ENCODE results near the gene DEAF1.

The DEAF1 gene

GRCh38 chr11:637333-637592 lies 57.8 kb downstream of the DEAF1 start:
- no peak for DNase-seq
- ATAC-seq (replicated peaks): peak; percentile 13
- Mint-ChIP-seq H3K27me3 (peaks cover 13 to 38% of the 10 kb centered on the region in 2 donors), H3K4me3 (peak overlapping the region; percentile 57 to 58), H3K4me1 (ENCODE audit: low read depth in 2 of 2) (peaks cover 11 to 15% of the 10 kb centered on the region in 2 donors), H3K9me3 (no peaks in the 10 kb centered on the region), H3K36me3 (ENCODE audit: insufficient read depth) (no peaks in the 10 kb centered on the region), H3K27ac (no peak overlapping the region)

DNA sequence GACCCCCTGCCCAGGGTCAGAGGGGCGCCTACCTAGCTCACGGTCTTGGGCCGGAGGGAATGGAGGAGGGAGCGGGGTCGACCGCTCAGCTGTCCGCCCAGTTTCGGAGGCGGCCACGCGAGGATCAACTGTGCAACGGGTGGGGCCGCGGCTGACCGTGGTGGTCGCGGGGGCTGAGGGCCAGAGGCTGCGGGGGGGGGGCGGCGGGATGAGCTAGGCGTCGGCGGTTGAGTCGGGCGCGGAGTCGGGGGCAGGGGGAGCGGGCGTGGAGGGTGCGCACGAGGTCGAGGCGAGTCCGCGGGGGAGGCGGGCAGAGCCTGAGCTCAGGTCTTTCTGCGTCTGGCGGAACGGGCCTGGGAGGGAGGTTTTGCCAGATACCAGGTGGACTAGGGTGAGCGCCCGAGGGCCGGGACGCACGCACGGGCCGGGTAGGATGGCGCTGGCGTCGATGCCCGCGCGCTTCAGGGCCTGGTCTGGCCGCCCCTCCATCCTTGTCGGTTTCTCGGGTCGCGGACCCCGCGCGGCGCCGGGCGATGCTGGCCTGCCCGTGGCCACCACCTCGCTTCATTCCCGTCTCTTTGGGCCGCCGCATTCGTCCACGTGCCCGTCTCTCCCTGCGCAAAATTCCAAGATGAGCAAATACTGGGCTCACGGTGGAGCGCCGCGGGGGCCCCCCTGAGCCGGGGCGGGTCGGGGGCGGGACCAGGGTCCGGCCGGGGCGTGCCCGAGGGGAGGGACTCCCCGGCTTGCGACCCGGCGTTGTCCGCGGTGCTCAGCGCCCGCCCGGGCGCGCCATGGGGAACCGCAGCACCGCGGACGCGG lies 58.3 kb downstream of the DEAF1 start, which contains the start of gene DRD4:
Gene DRD4, plus strand, starts transcription at position 759 of the 822 bp plus-strand sequence. Its CDS starts 36 bp downstream, at position 795.
- DNase-seq (no peak), ATAC-seq (replicated peaks) (peak; percentile 30)
- peaks cover 11 to 15% of the 10 kb centered on the region in 2 donors for H3K4me1 Mint-ChIP-seq (ENCODE audit: low read depth in 2 of 2)
- H3K4me3 Mint-ChIP-seq: peak within 1 kb of the TSS; percentile 57 to 58
- H3K9me3 Mint-ChIP-seq: no peaks in the 10 kb centered on the region
- no peak within 1 kb of the TSS for H3K27ac Mint-ChIP-seq
- no peaks in the 10 kb centered on the region for H3K36me3 Mint-ChIP-seq (ENCODE audit: insufficient read depth)
- H3K27me3 Mint-ChIP-seq: peaks cover 13 to 38% of the 10 kb centered on the region in 2 donors

- no peak for ATAC-seq (replicated peaks)
- Mint-ChIP-seq H3K4me1 (ENCODE audit: low read depth in 2 of 2) (peaks cover 11 to 15% of the 10 kb centered on the region in 2 donors), H3K9me3 (no peaks in the 10 kb centered on the region), H3K27me3 (peaks cover 13 to 38% of the 10 kb centered on the region in 2 donors), H3K4me3 (peak overlapping the region in 1 of 2 donors; percentile 4), H3K27ac (no peak overlapping the region), H3K36me3 (ENCODE audit: insufficient read depth) (no peaks in the 10 kb centered on the region)
- DNase-seq: no peak
Observed at GRCh38 chr11:635945-636510, 59.0 kb downstream of the DEAF1 start.

GRCh38 chr11:630871-631270 lies 64.2 kb downstream of the DEAF1 start:
- H3K4me1 Mint-ChIP-seq (ENCODE audit: low read depth in 2 of 2): peaks cover 18 to 20% of the 10 kb centered on the region in 2 donors
- ATAC-seq (replicated peaks) (no peak), DNase-seq (no peak)
- no peak overlapping the region for H3K4me3 Mint-ChIP-seq
- peaks cover 22% of the 10 kb centered on the region for H3K36me3 Mint-ChIP-seq (ENCODE audit: insufficient read depth)
- H3K27me3 Mint-ChIP-seq: peaks cover 12 to 19% of the 10 kb centered on the region in 2 donors
- no peak overlapping the region for H3K27ac Mint-ChIP-seq
- H3K9me3 Mint-ChIP-seq: no peaks in the 10 kb centered on the region

DNA sequence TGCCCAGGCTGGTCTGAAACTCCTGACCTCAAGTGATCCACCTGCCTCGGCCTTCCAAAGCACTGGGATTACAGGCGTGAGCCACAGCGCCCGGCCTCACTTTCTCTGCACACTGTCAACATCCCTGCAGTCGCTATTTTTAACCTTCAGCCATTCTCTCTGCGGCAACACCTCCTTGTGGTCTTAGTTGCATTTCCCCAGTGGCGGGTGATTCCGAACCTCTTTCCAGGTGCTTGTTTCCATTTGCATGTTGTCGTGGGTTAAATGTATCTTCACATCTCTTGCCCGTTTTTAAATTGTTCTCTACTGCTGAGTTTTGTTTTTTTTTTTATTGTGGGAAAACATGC lies 65.8 kb downstream of the DEAF1 start:
- H3K27ac Mint-ChIP-seq: peak overlapping the region; percentile 74
- H3K4me3 Mint-ChIP-seq: peak overlapping the region; percentile 65 to 67
- peaks cover 29% of the 10 kb centered on the region for H3K36me3 Mint-ChIP-seq (ENCODE audit: insufficient read depth)
- H3K27me3 Mint-ChIP-seq: peaks cover 12 to 26% of the 10 kb centered on the region in 2 donors
- peaks cover 18 to 20% of the 10 kb centered on the region in 2 donors for H3K4me1 Mint-ChIP-seq (ENCODE audit: low read depth in 2 of 2)
- no peaks in the 10 kb centered on the region for H3K9me3 Mint-ChIP-seq
- DNase-seq: no peak
- peak; percentile 28 for ATAC-seq (replicated peaks)

GRCh38 chr11:628056-628455 lies 67.0 kb downstream of the DEAF1 start:
- Mint-ChIP-seq H3K36me3 (ENCODE audit: insufficient read depth) (peaks cover 32% of the 10 kb centered on the region), H3K4me1 (ENCODE audit: low read depth in 2 of 2) (peaks cover 20 to 21% of the 10 kb centered on the region in 2 donors), H3K9me3 (no peaks in the 10 kb centered on the region), H3K4me3 (peak overlapping the region; percentile 65 to 67), H3K27ac (peak overlapping the region; percentile 74), H3K27me3 (peaks cover 18 to 36% of the 10 kb centered on the region in 2 donors)
- DNase-seq (no peak), ATAC-seq (replicated peaks) (no peak)

GRCh38 chr11:627308-627576 lies 67.8 kb downstream of the DEAF1 start:
- no peak for DNase-seq
- peaks cover 20 to 21% of the 10 kb centered on the region in 2 donors for H3K4me1 Mint-ChIP-seq (ENCODE audit: low read depth in 2 of 2)
- no peaks in the 10 kb centered on the region for H3K9me3 Mint-ChIP-seq
- no peak for ATAC-seq (replicated peaks)
- peaks cover 19 to 38% of the 10 kb centered on the region in 2 donors for H3K27me3 Mint-ChIP-seq
- no peak overlapping the region for H3K27ac Mint-ChIP-seq
- peaks cover 32% of the 10 kb centered on the region for H3K36me3 Mint-ChIP-seq (ENCODE audit: insufficient read depth)
- no peak overlapping the region for H3K4me3 Mint-ChIP-seq

DNA sequence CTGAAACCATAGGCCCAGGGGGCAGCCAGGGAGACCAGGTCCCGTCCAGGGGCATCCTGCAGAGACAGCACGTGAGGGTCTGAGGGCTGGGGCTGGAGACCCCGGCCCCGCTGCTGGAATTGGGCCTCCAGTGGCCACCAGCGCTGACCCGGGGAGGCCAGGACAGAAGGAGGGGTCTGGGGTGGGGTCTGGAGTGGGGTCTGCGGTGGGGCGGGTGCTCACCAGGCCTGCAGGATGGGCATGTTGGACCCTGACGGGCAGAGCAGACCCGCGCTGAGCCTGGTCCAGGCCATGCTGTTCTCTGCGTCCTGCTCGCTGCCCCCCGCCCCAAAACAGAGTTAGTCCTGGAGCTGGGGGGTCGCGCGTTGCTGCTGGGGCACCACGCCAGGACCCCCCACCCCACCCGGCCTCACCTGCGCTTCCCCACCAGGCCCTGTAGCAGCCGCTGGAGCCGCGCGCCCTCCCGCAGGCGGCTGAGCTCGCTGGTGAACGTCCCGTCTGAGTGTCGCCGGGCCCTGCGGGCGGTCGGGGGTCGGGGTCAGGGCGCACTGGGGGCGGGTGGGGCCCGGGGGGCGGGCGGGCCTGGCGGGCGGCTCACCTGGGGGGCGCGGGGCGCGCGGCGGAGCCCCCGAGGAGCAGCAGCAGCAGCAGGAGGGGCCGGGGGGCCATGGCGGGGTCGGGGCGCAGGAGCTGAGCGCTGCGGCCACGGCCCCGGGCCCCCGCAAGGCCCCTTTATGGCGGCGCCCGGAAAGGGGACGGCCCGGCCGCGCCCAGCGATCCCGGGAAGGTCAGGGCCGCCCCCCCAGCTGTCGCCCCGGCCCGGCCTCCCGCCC lies 68.3 kb downstream of the DEAF1 start, which contains the start of gene SCT:
Gene SCT, minus strand, starts transcription at position 707 of the 833 bp plus-strand sequence. Its CDS starts 38 bp downstream, at position 669.
- H3K27ac Mint-ChIP-seq: peak within 1 kb of the TSS; percentile 74
- peak within 1 kb of the TSS; percentile 65 to 67 for H3K4me3 Mint-ChIP-seq
- no peak for ATAC-seq (replicated peaks)
- H3K4me1 Mint-ChIP-seq (ENCODE audit: low read depth in 2 of 2): peaks cover 20 to 21% of the 10 kb centered on the region in 2 donors
- no peak for DNase-seq
- H3K36me3 Mint-ChIP-seq (ENCODE audit: insufficient read depth): peaks cover 32% of the 10 kb centered on the region
- H3K9me3 Mint-ChIP-seq: no peaks in the 10 kb centered on the region
- H3K27me3 Mint-ChIP-seq: peaks cover 19 to 38% of the 10 kb centered on the region in 2 donors

- Mint-ChIP-seq H3K36me3 (ENCODE audit: insufficient read depth) (peaks cover 31% of the 10 kb centered on the region), H3K4me3 (no peak overlapping the region), H3K27me3 (peaks cover 19 to 38% of the 10 kb centered on the region in 2 donors), H3K27ac (no peak overlapping the region), H3K4me1 (ENCODE audit: low read depth in 2 of 2) (peaks cover 20 to 21% of the 10 kb centered on the region in 2 donors), H3K9me3 (no peaks in the 10 kb centered on the region)
- no peak for DNase-seq
- no peak for ATAC-seq (replicated peaks)
Observed at GRCh38 chr11:625636-626268, 69.3 kb downstream of the DEAF1 start.

GRCh38 chr11:624705-625635 lies 70.1 kb downstream of the DEAF1 start, which contains the start of gene CDHR5:
TSS of gene CDHR5 (minus strand) at chr11:624955. CDS start at chr11:624902, 53 bp downstream.
- Mint-ChIP-seq H3K27ac (no peak within 1 kb of the TSS), H3K36me3 (ENCODE audit: insufficient read depth) (peaks cover 28% of the 10 kb centered on the region), H3K4me1 (ENCODE audit: low read depth in 2 of 2) (peaks cover 20 to 21% of the 10 kb centered on the region in 2 donors), H3K27me3 (peaks cover 19 to 38% of the 10 kb centered on the region in 2 donors), H3K4me3 (no peak within 1 kb of the TSS), H3K9me3 (no peaks in the 10 kb centered on the region)
- DNase-seq (no peak), ATAC-seq (replicated peaks) (no peak)

- H3K36me3 Mint-ChIP-seq (ENCODE audit: insufficient read depth): peaks cover 25% of the 10 kb centered on the region
- H3K27ac Mint-ChIP-seq: no peak overlapping the region
- H3K9me3 Mint-ChIP-seq: no peaks in the 10 kb centered on the region
- H3K4me3 Mint-ChIP-seq: no peak overlapping the region
- ATAC-seq (replicated peaks) (no peak), DNase-seq (no peak)
- H3K4me1 Mint-ChIP-seq (ENCODE audit: low read depth in 2 of 2): peaks cover 15 to 16% of the 10 kb centered on the region in 2 donors
- H3K27me3 Mint-ChIP-seq: peaks cover 19 to 38% of the 10 kb centered on the region in 2 donors
Observed at GRCh38 chr11:623999-624704, 70.9 kb downstream of the DEAF1 start.

GRCh38 chr11:623349-623869 lies 71.6 kb downstream of the DEAF1 start:
- ATAC-seq (replicated peaks): no peak
- Mint-ChIP-seq H3K9me3 (no peaks in the 10 kb centered on the region), H3K27me3 (peaks cover 16 to 36% of the 10 kb centered on the region in 2 donors), H3K27ac (no peak overlapping the region), H3K4me1 (ENCODE audit: low read depth in 2 of 2) (peaks cover 7 to 11% of the 10 kb centered on the region in 2 donors), H3K4me3 (no peak overlapping the region), H3K36me3 (ENCODE audit: insufficient read depth) (peaks cover 24% of the 10 kb centered on the region)
- no peak for DNase-seq
